ENCODE measurements around the gene KCNIP4.

KCNIP4 gene

GRCh38 chr4:21307709-21308108 lies 640.9 kb downstream of the KCNIP4 start:
- no peak for DNase-seq

GRCh38 chr4:21304540-21304887 lies 644.1 kb downstream of the KCNIP4 start:
- no peak for DNase-seq

GRCh38 chr4:21290562-21290961 lies 658.0 kb downstream of the KCNIP4 start:
- DNase-seq = no peak

GRCh38 chr4:21276046-21276445 lies 672.5 kb downstream of the KCNIP4 start:
- no peak for DNase-seq

- no peak for DNase-seq
These were observed 677.0 kb downstream of the KCNIP4 start for GRCh38 chr4:21271439-21272052.

GRCh38 chr4:21248331-21248730 lies 700.2 kb downstream of the KCNIP4 start:
- no peak for DNase-seq

- DNase-seq = no peak
These were observed 706.4 kb downstream of the KCNIP4 start for GRCh38 chr4:21242163-21242562.

- DNase-seq = no peak
These were observed 721.7 kb downstream of the KCNIP4 start for GRCh38 chr4:21226637-21227538.

GRCh38 chr4:21211846-21212245 lies 736.7 kb downstream of the KCNIP4 start:
- no peak for DNase-seq

GRCh38 chr4:21209860-21210259 lies 738.7 kb downstream of the KCNIP4 start:
- DNase-seq = no peak

- DNase-seq = no peak
These were observed 742.6 kb downstream of the KCNIP4 start for GRCh38 chr4:21205821-21206531.

- DNase-seq = no peak
These were observed 745.2 kb downstream of the KCNIP4 start for GRCh38 chr4:21203416-21203815.

- no peak for DNase-seq
These were observed 745.6 kb downstream of the KCNIP4 start for GRCh38 chr4:21202959-21203358.

GRCh38 chr4:21198683-21199082 lies 749.9 kb downstream of the KCNIP4 start:
- no peak for DNase-seq

- DNase-seq = no peak
These were observed 752.9 kb downstream of the KCNIP4 start for GRCh38 chr4:21195682-21196081.

- DNase-seq = no peak
These were observed 756.2 kb downstream of the KCNIP4 start for GRCh38 chr4:21192367-21192766.

- DNase-seq = no peak
These were observed 757.3 kb downstream of the KCNIP4 start for GRCh38 chr4:21191317-21191716.

- no peak for DNase-seq
These were observed 763.8 kb downstream of the KCNIP4 start for GRCh38 chr4:21184788-21185187.

GRCh38 chr4:21181716-21182115 lies 766.9 kb downstream of the KCNIP4 start:
- no peak for DNase-seq

- DNase-seq = no peak
These were observed 770.7 kb downstream of the KCNIP4 start for GRCh38 chr4:21177871-21178270.

GRCh38 chr4:21177092-21177491 lies 771.5 kb downstream of the KCNIP4 start:
- no peak for DNase-seq

- DNase-seq = no peak
These were observed 780.9 kb downstream of the KCNIP4 start for GRCh38 chr4:21167711-21168110.

GRCh38 chr4:21155367-21155766 lies 793.2 kb downstream of the KCNIP4 start:
- DNase-seq = no peak

- no peak for DNase-seq
These were observed 809.2 kb downstream of the KCNIP4 start for GRCh38 chr4:21139327-21139726.
